OCI-LY7 (cell line): Measurements from ENCODE around the gene NBEA.

ENCODE experiments used
- CTCF ChIP-seq: fragments of 200-600 bp; sonication (generic); conservative IDR thresholded peaks from 2 replicates; pipeline ENCODE4 v1.5.1; 2014; ENCODE audit warnings: mild to moderate bottlenecking, antibody characterized with exemption, low read length, moderate library complexity, mixed read lengths
- EZH2phosphoT487 ChIP-seq: fragments of 200-600 bp; sonication (generic); IDR thresholded peaks from 2 replicates; pipeline ENCODE4 v1.6.1; 2018; ENCODE audit warnings: low read depth, borderline replicate concordance, mild to moderate bottlenecking, mixed run types, antibody characterized with exemption, low read length, moderate library complexity, mixed read lengths

- TF ChIP-seq CTCF: no peak
- no peak for TF ChIP-seq EZH2phosphoT487
These were observed 83.2 kb downstream of the NBEA start for GRCh38 chr13:35025314-35025713.
